Stimulated activated CD4-positive, alpha-beta T cell treated with anti-CD3 and anti-CD28 coated beads, Interleukin-4, amount 100 ng/mL, for 48 hours (primary cell): Measurements from ENCODE around the gene DACH1.

ENCODE experiments used
- DNase-seq, 2 donors: peaks; one replicate each; pipeline ENCODE4 v3.0.0-alpha.2; 2020; ENCODE audit warnings: low read depth in 2 of 2

The DACH1 gene

DNA sequence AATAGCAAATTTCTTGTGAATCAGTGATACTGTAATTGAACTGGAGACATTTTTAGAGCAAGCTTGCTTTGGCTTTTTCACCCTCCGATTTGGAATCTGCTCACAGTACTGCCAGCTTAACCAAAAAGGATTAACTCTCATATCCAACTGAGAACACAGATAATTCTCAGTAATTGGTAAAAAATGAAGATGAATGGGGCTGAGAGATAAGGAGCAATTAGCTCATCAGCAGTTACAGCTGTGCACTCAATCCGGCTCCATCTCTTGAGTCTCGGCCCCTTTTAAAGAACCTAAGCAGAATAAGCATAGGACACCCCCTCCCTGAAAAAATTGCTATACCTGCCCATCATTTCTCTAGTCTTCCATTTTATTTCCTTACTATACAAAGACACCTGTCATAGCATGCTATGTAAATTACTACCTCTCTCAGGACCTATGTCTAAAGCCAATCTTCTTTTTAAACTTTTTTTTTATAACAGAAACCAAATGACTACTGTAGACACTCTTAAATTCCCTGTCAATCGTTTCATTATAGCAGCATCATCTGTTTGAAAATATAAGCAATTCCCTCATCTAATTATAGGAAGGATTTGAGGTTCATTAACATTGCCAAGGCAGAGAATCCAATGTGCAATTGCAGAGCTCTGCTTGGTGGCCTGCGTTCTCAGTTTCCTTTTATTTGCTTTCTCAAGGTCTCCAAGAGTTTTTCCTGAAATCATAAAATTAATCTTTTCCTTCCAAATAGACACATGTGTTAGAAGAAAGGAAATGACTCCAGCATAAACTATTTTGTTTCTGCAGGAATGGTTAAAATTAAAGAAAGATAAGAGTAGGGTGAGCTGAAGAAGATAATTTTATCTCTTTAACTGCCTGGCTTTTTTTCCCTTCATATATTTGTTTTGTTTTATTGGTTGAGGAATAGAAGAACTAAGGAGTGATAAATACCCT lies 242.1 kb downstream of the DACH1 start:
- DNase-seq: no peak

DNA sequence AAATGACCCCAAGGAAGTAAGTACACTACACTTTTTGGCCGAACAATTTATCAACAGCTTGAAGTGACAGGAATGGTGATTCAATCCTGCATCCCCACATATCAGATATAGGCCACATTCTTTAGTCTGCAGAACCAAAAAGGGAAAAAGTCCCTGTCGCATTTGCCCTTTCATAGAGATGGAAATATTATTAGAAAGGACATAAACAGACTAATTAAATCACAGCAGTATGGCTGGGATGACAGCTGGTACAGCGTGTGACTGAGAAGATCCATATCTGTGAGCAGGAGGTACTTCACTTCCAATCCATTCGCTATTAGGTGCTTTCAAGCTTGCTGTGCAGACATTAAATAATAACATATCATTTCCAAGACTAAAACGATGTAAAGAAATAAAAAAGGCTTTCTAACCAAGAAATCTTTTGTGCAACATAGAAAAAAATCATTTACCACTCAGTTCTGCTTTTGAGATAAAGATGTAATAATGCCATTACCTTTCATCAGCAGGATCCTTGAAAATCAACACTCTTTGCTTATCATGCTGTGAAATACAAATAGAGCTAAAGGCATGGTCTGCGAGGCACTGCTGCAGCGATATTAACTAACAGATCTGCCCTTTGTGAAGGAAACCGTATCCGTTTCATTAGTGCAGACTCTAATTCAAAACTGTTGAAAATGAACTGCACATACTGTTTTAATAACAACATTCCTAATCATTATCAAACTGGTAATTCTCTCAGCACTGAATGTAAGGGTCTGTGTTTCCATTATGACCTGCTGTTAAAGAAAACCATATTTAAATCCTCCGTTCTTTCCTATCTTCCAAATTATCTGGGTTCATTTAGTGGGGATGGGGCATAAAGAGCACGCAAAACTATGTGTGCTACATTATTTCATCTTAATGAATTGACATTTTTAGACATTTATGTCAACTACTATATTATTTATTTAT lies 245.6 kb downstream of the DACH1 start:
- DNase-seq: no peak

DNA sequence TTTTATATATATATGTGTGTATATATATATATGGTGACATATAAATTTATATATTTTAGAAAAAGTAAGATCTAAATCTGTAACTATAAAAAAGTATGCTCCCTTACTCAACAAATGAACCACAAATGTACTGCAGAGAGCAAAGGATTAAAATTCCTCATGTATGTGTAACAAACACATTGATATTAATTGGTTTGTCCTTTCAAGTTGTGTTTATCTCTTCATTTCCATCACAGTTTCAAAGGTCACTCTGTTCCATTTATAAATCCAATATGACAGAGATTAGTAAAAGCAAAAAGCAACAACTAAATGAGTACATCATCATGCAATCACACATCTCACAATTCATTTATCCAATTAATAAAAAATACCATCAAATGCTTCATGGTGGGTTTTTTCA lies 247.9 kb downstream of the DACH1 start:
- DNase-seq: no peak

DNA sequence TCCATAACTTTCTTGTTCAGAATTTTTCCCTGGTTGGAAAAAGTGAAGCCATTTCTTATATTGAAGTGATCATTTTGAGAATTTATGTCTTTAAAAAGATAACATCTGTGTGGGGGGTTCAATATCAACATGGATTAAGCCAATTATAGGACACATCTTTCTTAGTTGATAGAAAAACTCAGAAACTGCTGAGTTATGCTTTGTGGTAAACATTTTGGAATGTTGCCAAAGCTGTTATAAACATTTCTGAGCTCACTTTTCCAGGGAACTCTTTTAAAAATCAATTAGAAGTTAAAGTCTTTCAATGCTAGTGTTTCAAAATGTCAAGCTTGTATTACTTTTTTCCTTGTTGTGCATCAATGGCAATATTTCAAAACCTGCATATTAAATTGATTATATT lies 248.8 kb downstream of the DACH1 start:
- no peak for DNase-seq

DNA sequence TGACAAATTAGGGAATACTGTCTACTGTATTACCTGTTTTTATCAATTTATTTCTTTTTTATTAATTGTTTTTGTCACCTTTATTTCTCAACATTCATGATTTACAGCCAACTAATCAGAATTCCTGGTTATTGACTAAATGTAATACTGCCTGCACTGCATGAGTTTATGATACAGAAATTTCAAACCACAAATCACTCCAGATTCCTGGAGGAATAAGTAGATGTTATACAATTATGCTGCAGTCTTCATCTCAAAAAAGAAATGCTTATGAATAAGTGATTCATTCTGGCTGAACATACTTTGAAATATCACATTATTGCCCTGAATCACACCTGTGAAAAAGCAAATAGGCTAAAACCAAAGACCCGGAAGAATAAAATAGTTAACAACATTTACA lies 249.7 kb downstream of the DACH1 start:
- DNase-seq: no peak

DNA sequence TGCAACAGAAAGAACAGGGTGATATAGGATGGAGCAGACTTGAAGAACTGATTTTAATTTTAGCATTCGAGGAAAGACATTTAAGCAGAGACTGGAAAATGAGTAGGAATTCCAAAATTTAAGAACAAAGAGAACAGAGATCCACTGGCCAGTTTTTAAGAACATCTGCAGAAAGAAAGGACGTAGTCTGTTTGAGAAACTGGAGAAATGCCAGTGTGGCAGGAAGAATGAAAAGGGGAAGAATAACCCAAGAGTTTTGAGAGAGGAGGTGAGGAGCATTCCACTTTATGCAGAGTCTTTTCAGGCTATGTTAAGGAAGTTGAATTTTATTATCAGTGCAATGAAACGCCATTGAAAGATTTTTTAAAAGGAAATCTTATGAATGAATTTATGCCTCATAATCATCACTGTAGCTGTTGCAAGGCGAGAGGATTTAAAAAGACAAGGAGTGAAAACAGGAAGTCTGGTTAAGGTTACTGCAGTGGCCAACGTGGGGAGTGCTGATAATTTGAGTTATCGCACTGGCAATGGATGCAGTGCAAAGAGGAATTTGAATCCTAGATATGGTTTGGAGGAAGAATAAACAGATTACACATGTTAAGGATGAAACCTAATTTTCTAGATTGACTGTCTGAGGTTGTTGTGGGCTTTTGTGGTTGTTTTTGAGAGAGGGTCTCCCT lies 253.8 kb downstream of the DACH1 start:
- DNase-seq: no peak

DNA sequence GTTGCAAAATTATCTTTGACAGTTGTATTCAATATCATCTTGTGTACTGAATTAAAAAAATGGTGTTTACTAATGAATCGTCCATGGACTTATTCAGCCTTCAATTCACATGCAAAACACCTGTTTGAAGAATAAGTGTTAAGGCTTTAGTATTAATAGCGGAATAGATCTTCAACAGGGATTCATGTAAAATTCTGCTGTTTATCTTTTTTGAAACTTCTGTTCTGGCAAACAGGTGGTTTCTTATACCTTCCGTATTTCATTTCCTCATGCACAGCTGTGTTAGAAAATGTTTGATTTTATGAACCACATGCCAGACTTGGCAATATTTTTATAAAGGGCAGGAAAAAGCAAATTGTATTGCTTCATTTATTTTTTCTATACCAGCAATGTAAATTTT lies 255.7 kb downstream of the DACH1 start:
- DNase-seq: no peak

DNA sequence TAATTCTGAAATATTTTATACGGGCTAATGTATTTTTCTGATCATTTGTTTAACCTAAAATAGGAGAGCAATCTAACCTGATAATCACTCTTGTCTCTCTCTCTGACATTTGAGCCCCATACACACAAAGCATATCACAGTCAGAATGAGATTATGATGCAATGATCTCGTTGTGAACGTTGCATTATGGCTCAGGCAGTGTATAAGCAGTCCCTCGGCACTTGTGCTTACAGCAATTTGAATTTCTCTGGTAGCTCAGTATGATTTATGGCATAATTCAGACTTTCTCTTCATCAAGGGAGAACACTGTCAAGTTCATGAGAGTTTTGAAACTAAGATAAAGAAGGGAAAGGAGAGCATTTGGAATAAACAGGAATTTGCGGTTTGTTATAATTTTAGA lies 256.1 kb downstream of the DACH1 start:
- DNase-seq: no peak

DNA sequence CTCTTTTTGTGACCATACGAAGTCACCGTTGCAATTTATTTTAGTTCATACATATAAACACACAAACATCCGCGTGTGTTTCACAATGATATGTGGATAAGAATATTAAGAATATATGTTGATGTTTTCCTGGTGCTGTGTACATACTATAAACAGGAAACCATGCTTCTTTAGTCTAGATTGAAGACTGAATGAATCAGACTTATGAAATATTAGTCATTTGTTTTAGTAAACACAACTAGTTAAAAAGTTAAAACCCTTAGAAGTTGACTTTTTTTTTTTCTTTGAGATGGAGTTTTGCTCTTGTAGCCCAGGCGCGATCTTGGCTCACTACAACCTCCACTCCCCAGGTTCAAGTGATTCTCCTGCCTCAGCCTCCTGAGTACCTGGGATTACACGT lies 257.7 kb downstream of the DACH1 start:
- no peak for DNase-seq

DNA sequence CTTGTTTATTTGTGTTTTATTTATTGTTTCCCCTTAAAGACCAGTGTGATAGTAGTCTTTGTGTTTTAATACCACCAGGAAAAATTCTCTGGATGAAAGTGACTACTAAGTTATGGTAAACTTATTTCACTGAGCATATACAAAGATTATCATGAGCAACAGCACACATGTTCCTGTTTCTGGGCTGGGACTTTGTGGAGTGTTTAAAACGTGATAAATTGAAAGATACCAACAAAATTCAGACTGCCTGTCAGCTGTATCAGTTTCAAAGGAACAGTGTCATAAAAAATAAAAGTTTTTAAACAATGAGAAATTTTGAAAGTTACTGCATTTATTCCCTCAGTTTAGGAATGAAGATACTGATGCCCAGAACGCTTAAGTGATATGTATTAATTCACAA lies 259.4 kb downstream of the DACH1 start:
- DNase-seq: no peak

DNA sequence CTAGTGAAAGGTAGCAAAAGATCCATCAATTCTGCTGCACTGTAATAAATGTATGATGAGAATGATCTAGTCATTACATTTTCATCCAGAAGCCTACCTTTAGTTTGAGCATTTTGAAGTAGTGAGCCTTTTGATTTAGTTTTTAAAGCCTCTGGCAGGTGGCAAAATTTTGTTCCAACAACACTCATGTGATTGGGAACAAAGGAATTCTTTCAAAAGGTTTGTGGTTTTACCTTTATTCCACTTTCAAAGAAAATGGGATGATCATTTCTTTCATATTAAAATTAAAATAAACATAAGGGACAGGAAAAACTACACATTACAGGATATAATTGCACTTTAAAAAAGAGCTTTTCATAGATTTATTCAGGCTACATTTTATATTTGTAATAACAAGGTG lies 260.2 kb downstream of the DACH1 start:
- DNase-seq: no peak

DNA sequence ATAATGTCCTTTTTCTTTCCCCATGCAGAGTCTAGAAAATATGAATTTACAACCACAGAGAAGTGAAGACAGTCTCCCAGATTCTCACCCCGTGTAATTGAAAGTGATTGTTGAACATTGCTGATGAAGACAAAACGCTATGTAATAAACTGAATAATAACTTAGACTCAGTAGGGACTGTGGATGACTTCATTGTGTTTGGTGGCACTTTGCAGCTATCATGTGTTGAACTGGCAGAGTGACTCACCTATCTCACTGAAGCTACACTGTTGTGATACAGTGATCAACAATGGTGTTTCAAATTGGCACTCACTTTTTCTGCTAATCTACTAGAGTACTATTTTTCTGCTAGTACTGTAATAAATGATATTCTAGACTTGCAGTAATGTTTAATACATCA lies 261.3 kb downstream of the DACH1 start:
- DNase-seq: no peak

DNA sequence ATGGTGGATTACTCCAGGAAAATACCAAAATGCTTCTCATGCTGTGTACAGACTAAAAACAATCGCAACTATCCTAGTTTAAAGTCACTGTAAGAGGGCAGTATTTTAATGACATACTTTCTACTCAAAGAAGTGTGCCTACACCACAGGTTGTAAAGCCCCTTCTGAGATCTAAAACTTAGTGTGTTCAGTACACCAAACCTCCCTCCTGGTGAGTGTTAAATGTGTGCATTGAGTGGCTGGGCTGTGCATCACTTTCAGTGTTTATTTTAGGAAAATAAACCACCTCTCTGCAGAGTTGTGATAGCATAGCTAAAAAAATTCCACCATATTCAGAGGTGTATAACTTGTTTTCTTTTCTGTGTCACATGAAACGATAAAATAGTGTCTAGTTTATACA lies 263.7 kb downstream of the DACH1 start:
- no peak for DNase-seq

DNA sequence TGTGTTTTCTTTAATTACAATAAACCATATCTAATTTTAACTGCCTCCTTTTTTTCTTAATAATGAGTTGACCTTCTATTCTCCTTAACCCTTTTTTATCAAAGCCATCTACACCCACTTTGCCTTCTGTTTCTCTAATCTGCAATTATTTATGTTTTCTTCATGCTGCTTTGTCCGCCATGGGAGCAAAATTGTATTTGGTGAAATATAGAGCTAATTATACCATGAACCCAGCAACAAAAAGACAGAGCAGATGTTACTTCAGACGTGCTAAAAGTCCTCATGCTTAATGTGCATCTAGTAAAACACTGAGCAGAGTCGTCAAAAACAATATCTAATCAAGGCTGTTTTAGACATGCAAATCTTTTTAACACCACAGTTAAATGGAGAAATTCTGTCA lies 264.7 kb downstream of the DACH1 start:
- DNase-seq: no peak

DNA sequence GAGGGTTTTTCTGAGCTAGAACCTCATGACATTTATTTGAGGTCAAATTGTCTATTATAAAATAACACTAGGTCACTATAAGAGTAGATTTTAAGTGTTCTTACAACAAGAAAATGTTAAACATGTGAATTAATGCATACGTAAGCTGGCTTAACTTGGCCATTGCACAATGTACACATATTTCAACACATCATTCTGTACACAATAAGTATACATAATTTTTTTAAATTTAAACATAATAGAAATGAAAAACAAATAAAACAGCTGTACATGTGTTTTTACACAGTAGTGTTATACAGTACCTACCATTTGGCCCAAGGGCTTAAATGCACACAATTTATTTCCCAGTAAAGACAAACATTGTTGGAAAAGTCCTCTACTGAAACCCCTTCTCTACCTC lies 269.9 kb downstream of the DACH1 start:
- no peak for DNase-seq

DNA sequence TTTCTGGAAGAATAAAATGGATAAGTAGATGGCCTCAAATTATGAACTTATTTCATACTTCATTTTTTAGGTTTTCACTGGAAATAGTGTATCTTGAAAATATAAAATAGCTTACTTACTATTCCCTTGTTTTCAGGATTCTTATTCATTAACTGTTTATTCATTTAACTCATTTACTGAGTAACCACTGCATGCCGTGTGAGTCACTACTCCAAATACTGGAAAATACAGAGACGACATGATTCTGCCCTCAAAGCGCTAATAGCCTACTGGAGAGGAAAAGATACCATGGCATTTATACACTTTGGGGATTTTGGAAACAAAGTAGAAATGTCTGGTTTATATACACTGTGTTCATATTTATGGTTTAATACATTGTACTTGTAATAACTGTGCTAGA lies 270.9 kb downstream of the DACH1 start:
- no peak for DNase-seq

DNA sequence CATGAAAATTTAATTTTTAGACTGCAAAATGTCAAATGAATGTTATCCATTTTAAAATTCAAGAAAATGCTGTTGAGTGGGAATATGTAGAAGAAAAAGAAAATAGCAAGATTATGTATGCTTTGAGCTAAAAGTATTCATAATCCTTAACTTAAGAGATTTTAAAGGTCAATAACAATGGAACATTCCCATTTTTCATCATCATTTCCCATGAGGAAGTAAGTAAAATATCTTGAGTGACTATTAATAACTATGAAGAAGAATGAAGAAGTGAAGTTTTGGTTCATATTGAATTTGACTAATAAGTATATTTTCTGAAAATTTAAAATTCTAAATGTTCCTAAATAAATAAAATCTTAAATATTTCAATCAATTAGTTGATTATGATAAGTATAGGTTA lies 273.4 kb downstream of the DACH1 start:
- DNase-seq: no peak

DNA sequence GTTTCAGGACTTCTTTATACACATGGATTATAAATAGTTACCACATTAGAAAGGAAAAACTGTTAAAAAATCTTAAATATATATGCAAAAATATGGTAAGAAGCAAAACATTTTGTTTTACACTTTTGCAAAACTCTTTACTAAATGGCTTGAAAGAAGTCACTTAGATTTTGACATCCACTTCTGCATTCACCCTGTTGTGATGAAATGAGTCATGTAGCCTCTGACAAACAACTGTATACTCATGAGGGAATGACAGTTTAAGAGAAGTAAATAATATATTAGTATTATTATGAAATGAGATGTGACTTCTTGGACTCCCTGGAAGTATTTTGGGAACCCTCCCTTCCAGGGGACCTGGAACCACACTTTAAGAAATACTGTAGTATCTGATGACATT lies 275.6 kb downstream of the DACH1 start:
- no peak for DNase-seq

DNA sequence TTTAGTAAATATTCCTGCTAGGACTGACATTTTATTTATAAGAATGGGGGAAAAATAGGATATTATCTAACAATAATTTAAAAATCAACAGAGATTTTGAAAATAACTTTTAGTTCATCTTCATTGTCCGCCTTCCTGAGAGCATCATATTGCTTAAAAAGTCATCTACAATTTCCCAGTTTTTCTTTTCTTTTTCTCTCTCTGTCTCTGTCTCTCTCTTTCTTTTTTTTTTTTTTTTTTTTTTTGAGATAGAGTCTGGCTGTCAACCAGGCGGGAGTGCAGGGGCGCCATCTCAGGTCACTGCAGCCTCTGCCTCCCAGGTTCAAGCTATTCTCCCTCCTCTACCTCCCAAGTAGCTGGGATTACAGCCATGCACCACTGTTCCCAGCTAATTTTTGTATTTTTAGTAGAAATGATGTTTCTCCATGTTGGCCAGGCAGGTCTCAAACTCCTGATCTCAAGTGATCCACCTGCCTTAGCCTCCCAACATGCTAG lies 276.3 kb downstream of the DACH1 start:
- DNase-seq: no peak

DNA sequence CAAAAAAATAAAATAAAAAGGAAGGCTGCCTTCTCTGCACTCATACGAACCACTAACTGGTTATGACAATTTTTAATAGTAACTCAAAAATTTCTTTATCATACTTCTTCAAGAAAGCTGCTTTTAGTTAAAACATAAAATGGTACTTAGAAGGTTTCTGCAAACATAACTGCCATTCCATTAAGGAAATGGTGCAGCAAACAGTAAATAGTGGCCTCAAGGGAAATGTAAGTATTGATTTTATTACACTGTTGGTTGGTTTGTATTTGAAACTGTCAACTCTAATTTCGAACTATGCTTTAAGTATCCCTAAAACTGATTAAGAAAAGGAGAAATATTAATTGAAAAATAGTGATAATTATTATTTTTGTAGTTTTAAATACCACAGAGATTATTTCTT lies 278.0 kb downstream of the DACH1 start:
- DNase-seq: no peak

DNA sequence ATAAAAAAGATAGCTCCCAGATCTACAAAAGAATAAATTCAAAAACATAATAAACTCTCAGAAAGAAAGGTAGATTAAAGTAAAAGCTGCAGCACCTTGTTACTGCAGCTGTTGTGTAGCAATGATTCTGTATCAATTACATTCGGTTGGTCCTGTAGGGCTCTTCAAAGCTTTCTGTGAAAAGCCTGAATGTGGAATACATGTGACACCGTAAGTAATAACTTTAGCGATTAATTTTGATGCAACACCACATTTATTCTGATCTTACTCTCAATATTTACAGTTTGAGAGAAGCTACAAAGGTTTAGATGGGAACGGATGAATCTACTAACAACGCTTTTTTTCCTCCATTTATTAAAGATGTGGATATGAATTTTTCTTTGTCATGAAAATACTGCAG lies 279.2 kb downstream of the DACH1 start:
- DNase-seq: no peak

DNA sequence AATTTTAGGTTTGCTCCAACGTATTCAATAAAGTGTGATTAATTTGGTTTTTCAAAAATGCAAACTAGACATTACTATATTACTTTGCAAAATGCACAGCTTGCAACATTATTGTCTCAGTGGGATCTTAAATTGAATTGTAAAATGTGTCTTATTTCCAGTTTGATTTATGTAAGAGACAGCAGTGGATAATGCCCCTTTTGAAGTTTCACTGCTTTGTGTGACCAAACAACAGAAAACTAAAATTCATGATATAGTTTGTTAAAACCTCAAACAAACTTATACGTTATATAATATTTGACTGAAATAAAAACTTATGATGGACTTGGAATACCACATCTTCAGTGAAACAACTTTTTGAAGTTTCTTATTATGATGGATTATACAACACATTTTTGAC lies 279.8 kb downstream of the DACH1 start:
- no peak for DNase-seq
